GM12864 (cell line): ENCODE results near the gene MED9.

Source experiments
- DNase-seq: peaks from one replicate; pipeline ENCODE4 v3.0.0-alpha.2; 2011; ENCODE audit warnings: low read depth
- H3K4me3 ChIP-seq: 2 replicates; pipeline ENCODE4 v1.5.1; 2011; ENCODE audit warnings: mild to moderate bottlenecking, low read depth, low read length, control low read depth
- CTCF ChIP-seq: IDR thresholded peaks from 2 replicates; pipeline ENCODE4 v1.5.1; 2011; ENCODE audit warnings: low read depth, mild to moderate bottlenecking, moderate library complexity, low read length, control low read depth, inconsistent platforms; ENCODE audit errors: missing control alignments

The MED9 gene

GRCh38 chr17:17511881-17512858, 35.4 kb downstream of the MED9 start:
- no peak for TF ChIP-seq CTCF
- DNase-seq = no peak
- no peak overlapping the region for H3K4me3 ChIP-seq

GRCh38 chr17:17512866-17513265, 36.1 kb downstream of the MED9 start:
- H3K4me3 ChIP-seq = no peak overlapping the region
- TF ChIP-seq CTCF = no peak
- DNase-seq = no peak

- H3K4me3 ChIP-seq = no peak overlapping the region
- TF ChIP-seq CTCF = no peak
- no peak for DNase-seq
These were observed 36.8 kb downstream of the MED9 start for GRCh38 chr17:17513626-17514025.

- DNase-seq = no peak
- TF ChIP-seq CTCF = no peak
- no peak overlapping the region for H3K4me3 ChIP-seq
These were observed 37.7 kb downstream of the MED9 start for GRCh38 chr17:17514361-17514992.

GRCh38 chr17:17514993-17515933, 38.5 kb downstream of the MED9 start:
- DNase-seq = no peak
- H3K4me3 ChIP-seq = no peak overlapping the region
- TF ChIP-seq CTCF = no peak
